Effector CD8-positive, alpha-beta T cell (primary cell): Measurements from ENCODE around the gene STXBP4.

ENCODE experiments used
- DNase-seq: peaks from one replicate; lab custom pipeline; 2025; lab: John Stamatoyannopoulos, UW

Gene STXBP4

GRCh38 chr17:55120651-55121050 lies 152.1 kb downstream of the STXBP4 start:
- no peak for DNase-seq

- DNase-seq, result no peak
Measured at GRCh38 chr17:55121268-55121667, 152.7 kb downstream of the STXBP4 start.

GRCh38 chr17:55122114-55122513 lies 153.5 kb downstream of the STXBP4 start:
- no peak for DNase-seq

GRCh38 chr17:55124730-55125360 lies 156.3 kb downstream of the STXBP4 start:
- no peak for DNase-seq

- DNase-seq, result no peak
Measured at GRCh38 chr17:55133583-55133982, 165.0 kb downstream of the STXBP4 start.

- DNase-seq, result no peak
Measured at GRCh38 chr17:55134486-55135157, 166.1 kb downstream of the STXBP4 start.

- DNase-seq, result no peak
Measured at GRCh38 chr17:55140809-55141208, 172.2 kb downstream of the STXBP4 start.

GRCh38 chr17:55144518-55144917 lies 176.0 kb downstream of the STXBP4 start:
- no peak for DNase-seq

GRCh38 chr17:55149485-55149884 lies 180.9 kb downstream of the STXBP4 start:
- no peak for DNase-seq

GRCh38 chr17:55152236-55152635 lies 183.7 kb downstream of the STXBP4 start:
- no peak for DNase-seq

GRCh38 chr17:55154101-55154500 lies 185.5 kb downstream of the STXBP4 start:
- no peak for DNase-seq

- DNase-seq, result no peak
Measured at GRCh38 chr17:55155856-55156560, 187.4 kb downstream of the STXBP4 start.

- no peak for DNase-seq
Measured at GRCh38 chr17:55157165-55157564, 188.6 kb downstream of the STXBP4 start.

- no peak for DNase-seq
Measured at GRCh38 chr17:55158439-55158838, 189.9 kb downstream of the STXBP4 start.

- DNase-seq, result no peak
Measured at GRCh38 chr17:55159251-55159650, 190.7 kb downstream of the STXBP4 start.

- DNase-seq, result no peak
Measured at GRCh38 chr17:55160501-55160900, 191.9 kb downstream of the STXBP4 start.

GRCh38 chr17:55161935-55162555 lies 193.5 kb downstream of the STXBP4 start:
- no peak for DNase-seq

- DNase-seq, result no peak
Measured at GRCh38 chr17:55162556-55162946, 194.0 kb downstream of the STXBP4 start.

- DNase-seq, result no peak
Measured at GRCh38 chr17:55163408-55163807, 194.8 kb downstream of the STXBP4 start.

- no peak for DNase-seq
Measured at GRCh38 chr17:55166506-55166905, 197.9 kb downstream of the STXBP4 start.

GRCh38 chr17:55167024-55167725 lies 198.6 kb downstream of the STXBP4 start:
- no peak for DNase-seq
